Loucy (cell line): Measurements from ENCODE around the gene KBTBD3.

Experiments used
- H2AFZ ChIP-seq: fragments of 200-600 bp; sonication (generic); 2 replicates; pipeline ENCODE4 v1.6.0; 2016; ENCODE audit warnings: antibody characterized with exemption, mild to moderate bottlenecking, low read length, moderate library complexity
- H3F3A ChIP-seq: fragments of 200-600 bp; 2 replicates; pipeline ENCODE4 v1.6.0; 2016; ENCODE audit warnings: antibody characterized with exemption, low read depth, mild to moderate bottlenecking
- H3K27me3 ChIP-seq: fragments of 200-600 bp; sonication (generic); 2 replicates; pipeline ENCODE4 v1.6.1; 2014; ENCODE audit warnings: low read length, mild to moderate bottlenecking; ENCODE audit not compliant: insufficient read depth, poor library complexity, severe bottlenecking
- H3K36me3 ChIP-seq: fragments of 200-600 bp; sonication (generic); 2 replicates; pipeline ENCODE4 v1.6.1; 2016; ENCODE audit warnings: low read length; ENCODE audit not compliant: insufficient read depth
- H3K4me1 ChIP-seq: fragments of 200-600 bp; sonication (generic); 2 replicates; pipeline ENCODE4 v1.5.1; 2014; ENCODE audit warnings: low read length, mild to moderate bottlenecking; ENCODE audit not compliant: insufficient read depth, poor library complexity, severe bottlenecking
- H3K4me2 ChIP-seq: fragments of 200-600 bp; sonication (generic); 2 replicates; pipeline ENCODE4 v1.6.0; 2014; ENCODE audit warnings: antibody characterized with exemption, low read length, low read depth, mild to moderate bottlenecking; ENCODE audit not compliant: poor library complexity, severe bottlenecking
- H3K4me3 ChIP-seq: fragments of 200-600 bp; sonication (generic); 2 replicates; pipeline ENCODE4 v1.5.1; 2014; ENCODE audit warnings: low read length, mild to moderate bottlenecking, mixed read lengths; ENCODE audit not compliant: poor library complexity, severe bottlenecking
- H3K79me2 ChIP-seq: fragments of 200-600 bp; sonication (generic); 2 replicates; pipeline ENCODE4 v1.6.1; 2014; ENCODE audit warnings: low read length; ENCODE audit not compliant: insufficient read depth
- H3K9ac ChIP-seq: fragments of 200-600 bp; sonication (generic); 2 replicates; pipeline ENCODE4 v1.6.0; 2014; ENCODE audit warnings: mild to moderate bottlenecking, low read depth, low read length, moderate library complexity; ENCODE audit not compliant: poor library complexity, severe bottlenecking
- H3K9me2 ChIP-seq: fragments of 200-600 bp; sonication (generic); replicated peaks from 2 replicates; pipeline ENCODE4 v1.6.1; 2016; ENCODE audit warnings: low read depth, low read length, mixed read lengths
- H3K9me3 ChIP-seq: fragments of 200-600 bp; sonication (generic); 2 replicates; pipeline ENCODE4 v1.6.1; 2014; ENCODE audit warnings: mild to moderate bottlenecking, antibody characterized with exemption, low read length, low read depth; ENCODE audit not compliant: insufficient read depth
- H4K20me1 ChIP-seq: fragments of 200-600 bp; sonication (generic); 2 replicates; pipeline ENCODE4 v1.6.0; 2014; ENCODE audit warnings: antibody characterized with exemption, low read length, mild to moderate bottlenecking; ENCODE audit not compliant: insufficient read depth, poor library complexity, severe bottlenecking
- EZH2phosphoT487 ChIP-seq: fragments of 200-600 bp; IDR thresholded peaks from 2 replicates; pipeline ENCODE4 v1.6.1; 2018; ENCODE audit warnings: antibody characterized with exemption, mild to moderate bottlenecking, moderate library complexity, borderline replicate concordance
- TF ChIP-seq, protein P1 (sequence below): fragments of 200-600 bp; sonication (generic); conservative IDR thresholded peaks from 2 replicates; pipeline ENCODE4 v1.5.1; 2014; ENCODE audit warnings: mild to moderate bottlenecking, antibody characterized with exemption, low read length

Gene KBTBD3

DNA sequence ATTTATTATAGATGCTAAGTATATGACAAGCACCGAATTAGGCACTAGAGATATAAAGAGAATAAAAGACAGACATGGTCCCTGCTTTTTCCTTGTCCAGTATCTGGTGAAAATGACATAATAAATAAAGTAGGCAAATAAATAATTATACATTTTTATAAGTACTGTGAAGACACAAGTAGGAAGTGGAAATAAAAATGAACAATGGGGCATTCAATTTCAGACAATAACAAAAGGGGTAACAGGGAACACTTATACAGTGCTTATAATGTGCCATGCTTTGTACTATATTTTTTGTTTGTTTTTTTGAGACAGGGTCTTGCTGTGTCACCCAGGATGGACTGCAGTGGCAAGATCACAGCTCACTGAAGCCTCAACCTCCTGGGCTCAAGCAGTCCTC is 4.3 kb downstream of the KBTBD3 start:
- H3K27me3 ChIP-seq = no peaks in the 10 kb centered on the region
- H3K9me2 ChIP-seq = no peaks in the 10 kb centered on the region
- H3K79me2 ChIP-seq = peaks cover 3% of the 10 kb centered on the region
- H3F3A ChIP-seq = no peaks in the 10 kb centered on the region
- no peak overlapping the region for H3K4me3 ChIP-seq
- H3K4me2 ChIP-seq = no peak overlapping the region
- H3K36me3 ChIP-seq = no peaks in the 10 kb centered on the region
- peaks cover 2% of the 10 kb centered on the region for H4K20me1 ChIP-seq
- H3K9me3 ChIP-seq = no peaks in the 10 kb centered on the region
- no peak overlapping the region for H3K9ac ChIP-seq
- H2AFZ ChIP-seq = no peak overlapping the region
- H3K4me1 ChIP-seq = peaks cover 10% of the 10 kb centered on the region
- TF ChIP-seq, protein P1, sequence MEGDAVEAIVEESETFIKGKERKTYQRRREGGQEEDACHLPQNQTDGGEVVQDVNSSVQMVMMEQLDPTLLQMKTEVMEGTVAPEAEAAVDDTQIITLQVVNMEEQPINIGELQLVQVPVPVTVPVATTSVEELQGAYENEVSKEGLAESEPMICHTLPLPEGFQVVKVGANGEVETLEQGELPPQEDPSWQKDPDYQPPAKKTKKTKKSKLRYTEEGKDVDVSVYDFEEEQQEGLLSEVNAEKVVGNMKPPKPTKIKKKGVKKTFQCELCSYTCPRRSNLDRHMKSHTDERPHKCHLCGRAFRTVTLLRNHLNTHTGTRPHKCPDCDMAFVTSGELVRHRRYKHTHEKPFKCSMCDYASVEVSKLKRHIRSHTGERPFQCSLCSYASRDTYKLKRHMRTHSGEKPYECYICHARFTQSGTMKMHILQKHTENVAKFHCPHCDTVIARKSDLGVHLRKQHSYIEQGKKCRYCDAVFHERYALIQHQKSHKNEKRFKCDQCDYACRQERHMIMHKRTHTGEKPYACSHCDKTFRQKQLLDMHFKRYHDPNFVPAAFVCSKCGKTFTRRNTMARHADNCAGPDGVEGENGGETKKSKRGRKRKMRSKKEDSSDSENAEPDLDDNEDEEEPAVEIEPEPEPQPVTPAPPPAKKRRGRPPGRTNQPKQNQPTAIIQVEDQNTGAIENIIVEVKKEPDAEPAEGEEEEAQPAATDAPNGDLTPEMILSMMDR = no peak
- no peak for TF ChIP-seq EZH2phosphoT487

- Histone ChIP-seq H3K9ac (no peak overlapping the region), H3K4me3 (no peak overlapping the region), H3K36me3 (no peaks in the 10 kb centered on the region), H3F3A (no peaks in the 10 kb centered on the region), H4K20me1 (no peaks in the 10 kb centered on the region), H2AFZ (no peak overlapping the region), H3K27me3 (no peaks in the 10 kb centered on the region), H3K79me2 (no peaks in the 10 kb centered on the region), H3K4me2 (no peak overlapping the region), H3K4me1 (peaks cover 3% of the 10 kb centered on the region), H3K9me2 (no peaks in the 10 kb centered on the region), H3K9me3 (no peaks in the 10 kb centered on the region)
- TF ChIP-seq, protein P1 = no peak
- no peak for TF ChIP-seq EZH2phosphoT487
Observed at GRCh38 chr11:106070606-106071005, 6.5 kb downstream of the KBTBD3 start.

DNA sequence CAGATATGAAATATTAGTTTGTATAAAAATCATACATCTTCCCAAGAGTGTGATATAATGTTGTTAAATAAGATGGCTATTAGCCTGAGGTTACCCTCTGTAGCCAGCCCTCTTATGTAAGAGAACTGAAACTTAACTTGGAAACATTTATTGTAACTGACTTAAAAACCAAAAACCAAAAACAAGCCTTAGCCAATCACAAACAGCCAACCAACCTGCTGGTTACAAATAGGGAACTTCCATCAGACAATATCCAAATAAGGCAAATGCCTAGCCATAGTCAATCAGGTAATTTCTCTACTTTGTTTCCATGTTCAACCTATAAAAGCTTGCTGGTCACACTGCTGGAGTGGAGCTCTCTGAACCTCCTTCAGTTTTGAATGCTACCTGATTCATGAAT is 14.1 kb downstream of the KBTBD3 start:
- no peaks in the 10 kb centered on the region for H4K20me1 ChIP-seq
- H3F3A ChIP-seq = no peaks in the 10 kb centered on the region
- H3K9ac ChIP-seq = no peak overlapping the region
- H3K9me3 ChIP-seq = no peaks in the 10 kb centered on the region
- H3K36me3 ChIP-seq = no peaks in the 10 kb centered on the region
- no peak overlapping the region for H3K4me3 ChIP-seq
- no peak overlapping the region for H2AFZ ChIP-seq
- TF ChIP-seq, protein P1 = no peak
- TF ChIP-seq EZH2phosphoT487 = no peak
- H3K4me2 ChIP-seq = no peak overlapping the region
- no peaks in the 10 kb centered on the region for H3K27me3 ChIP-seq
- no peaks in the 10 kb centered on the region for H3K9me2 ChIP-seq
- H3K79me2 ChIP-seq = no peaks in the 10 kb centered on the region
- no peaks in the 10 kb centered on the region for H3K4me1 ChIP-seq
